HFFc6 (cell line): Measurements from ENCODE around the gene WDPCP. TPM values are rescaled to one million over a fixed set of nuclear protein-coding genes. Genes with fewer than 3 reads are reported as not detected.

ENCODE experiments used
- DNase-seq: peaks from one replicate; pipeline ENCODE4 v3.0.0-alpha.2; 2018
- H3K27ac Mint-ChIP-seq: 2 replicates; pipeline ENCODE4 v1.8.0; 2020; ENCODE audit warnings: mild to moderate bottlenecking, mixed read lengths
- H3K27me3 Mint-ChIP-seq: 2 replicates; pipeline ENCODE4 v1.8.0; 2021; ENCODE audit warnings: mild to moderate bottlenecking, moderate library complexity, mixed read lengths; ENCODE audit not compliant: insufficient read depth
- H3K36me3 Mint-ChIP-seq: 2 replicates; pipeline ENCODE4 v1.8.0; 2021; ENCODE audit warnings: low read depth, mixed read lengths
- H3K4me1 Mint-ChIP-seq: 2 replicates; pipeline ENCODE4 v1.8.0; 2020; ENCODE audit warnings: low read depth, mixed read lengths
- H3K4me3 Mint-ChIP-seq: 2 replicates; pipeline ENCODE4 v1.8.0; 2020; ENCODE audit warnings: mild to moderate bottlenecking, moderate library complexity, mixed read lengths
- H3K9me3 Mint-ChIP-seq: 2 replicates; pipeline ENCODE4 v1.8.0; 2020; ENCODE audit warnings: mild to moderate bottlenecking, mixed read lengths
- CTCF ChIP-seq: fragments of 200-600 bp; sonication (generic); IDR thresholded peaks from 2 replicates; pipeline ENCODE4 v1.5.0; 2021; ENCODE audit warnings: antibody characterized with exemption, mild to moderate bottlenecking
- total RNA-seq, 6 experiments: library from RNA; stranded (reverse); fragmentation: NEBNext Ultra II Directional; extraction: Animal tissue kit (Norgen Biotek cat#: 25700); gene quantifications; 2 replicates in 1 of 6; 3 replicates in 5 of 6; pipeline ENCODE4 v1.2.3, GENCODE V29; 2021

WDPCP gene
- total RNA-seq, 6 experiments from 2014 or later, result 3.0 to 5.9 (median 4.6) TPM

- no peak for DNase-seq
These were observed 34.5 kb upstream of the WDPCP start for GRCh38 chr2:63622751-63623150.

DNA sequence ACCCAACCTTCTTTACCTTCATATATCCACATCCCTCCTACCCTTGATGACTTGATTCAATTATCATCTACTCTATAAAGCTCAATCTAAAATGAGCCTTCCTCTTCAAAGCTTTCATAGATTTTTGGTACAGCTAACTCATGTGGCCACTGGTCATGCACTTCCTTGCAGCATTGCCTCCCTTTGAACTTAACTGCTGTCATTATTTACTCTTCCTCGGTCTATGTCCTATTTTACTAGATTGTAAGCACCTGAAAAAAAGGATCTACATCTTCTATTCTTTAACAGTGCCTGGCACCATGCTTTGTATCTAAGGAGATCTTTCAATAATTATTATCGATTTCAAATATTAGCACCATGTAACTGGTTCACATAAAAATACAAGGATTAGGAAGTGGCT, 31.1 kb upstream of the WDPCP start:
- no peak for TF ChIP-seq CTCF
- Mint-ChIP-seq H3K4me3 (no peak overlapping the region), H3K4me1 (peaks cover 18% of the 10 kb centered on the region), H3K36me3 (no peaks in the 10 kb centered on the region), H3K27ac (no peak overlapping the region), H3K9me3 (no peaks in the 10 kb centered on the region), H3K27me3 (peaks cover 3% of the 10 kb centered on the region)
- DNase-seq, result no peak

More at GRCh38 chr2:63622751-63623150, 34.5 kb upstream of the WDPCP start:
- no peaks in the 10 kb centered on the region for H3K36me3 Mint-ChIP-seq
- peaks cover 6% of the 10 kb centered on the region for H3K27me3 Mint-ChIP-seq
- TF ChIP-seq CTCF, result no peak
- no peak overlapping the region for H3K4me3 Mint-ChIP-seq
- no peak overlapping the region for H3K27ac Mint-ChIP-seq
- no peaks in the 10 kb centered on the region for H3K4me1 Mint-ChIP-seq
- no peaks in the 10 kb centered on the region for H3K9me3 Mint-ChIP-seq

- H3K27me3 Mint-ChIP-seq, result peaks cover 3% of the 10 kb centered on the region
- H3K4me3 Mint-ChIP-seq, result no peak overlapping the region
- no peak for DNase-seq
- no peak for TF ChIP-seq CTCF
- no peaks in the 10 kb centered on the region for H3K9me3 Mint-ChIP-seq
- H3K4me1 Mint-ChIP-seq, result peaks cover 37% of the 10 kb centered on the region
- no peaks in the 10 kb centered on the region for H3K36me3 Mint-ChIP-seq
- H3K27ac Mint-ChIP-seq, result no peak overlapping the region
These were observed 29.1 kb upstream of the WDPCP start for GRCh38 chr2:63617366-63617765.

DNA sequence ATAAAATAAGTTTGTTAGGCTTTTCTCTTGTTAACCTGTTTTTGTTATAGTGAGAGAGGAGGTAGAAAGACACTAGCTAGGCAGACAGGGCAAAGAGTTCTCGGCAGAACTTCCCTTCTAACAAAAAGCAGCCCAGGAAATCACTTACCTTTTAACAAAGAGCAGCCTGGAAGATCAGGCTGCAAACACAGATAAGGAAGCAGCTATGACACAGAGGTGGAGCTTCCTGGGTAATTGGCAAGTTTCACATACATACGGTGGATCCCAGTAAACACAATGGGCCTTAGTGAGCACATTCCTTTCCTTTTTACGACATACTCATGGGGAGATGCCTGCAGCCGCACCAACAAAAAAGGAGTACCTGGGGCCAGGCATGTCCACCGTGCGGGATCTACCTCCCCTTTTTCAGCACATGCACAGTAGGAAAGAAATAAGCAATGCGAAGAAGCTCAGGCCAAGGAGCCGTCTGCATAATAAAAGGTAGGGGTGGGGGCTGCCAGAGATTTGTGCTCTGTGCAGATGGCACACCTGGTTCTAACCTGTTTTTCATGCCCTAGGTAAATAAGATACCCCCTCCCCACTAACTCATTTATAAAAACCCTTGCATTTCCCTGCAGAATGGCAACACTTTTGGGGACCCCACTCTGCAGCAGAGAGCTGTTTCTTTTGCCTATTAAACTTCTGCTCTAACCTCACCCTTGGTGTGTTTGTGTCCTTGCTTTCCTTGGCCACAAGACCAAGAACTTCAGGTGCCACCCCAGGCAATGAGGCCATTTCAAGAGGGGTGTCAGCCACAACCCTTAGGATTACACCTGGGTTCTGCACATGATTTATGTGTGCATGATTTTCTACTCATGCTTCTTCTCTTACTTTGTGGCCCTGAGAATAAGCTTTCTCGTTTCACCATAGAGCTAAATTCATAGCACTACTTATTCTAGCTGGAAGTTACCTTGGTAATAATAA, 27.0 kb upstream of the WDPCP start:
- H3K9me3 Mint-ChIP-seq, result no peaks in the 10 kb centered on the region
- H3K4me3 Mint-ChIP-seq, result peak overlapping the region; percentile 73
- peak; percentile 56 for DNase-seq

DNA sequence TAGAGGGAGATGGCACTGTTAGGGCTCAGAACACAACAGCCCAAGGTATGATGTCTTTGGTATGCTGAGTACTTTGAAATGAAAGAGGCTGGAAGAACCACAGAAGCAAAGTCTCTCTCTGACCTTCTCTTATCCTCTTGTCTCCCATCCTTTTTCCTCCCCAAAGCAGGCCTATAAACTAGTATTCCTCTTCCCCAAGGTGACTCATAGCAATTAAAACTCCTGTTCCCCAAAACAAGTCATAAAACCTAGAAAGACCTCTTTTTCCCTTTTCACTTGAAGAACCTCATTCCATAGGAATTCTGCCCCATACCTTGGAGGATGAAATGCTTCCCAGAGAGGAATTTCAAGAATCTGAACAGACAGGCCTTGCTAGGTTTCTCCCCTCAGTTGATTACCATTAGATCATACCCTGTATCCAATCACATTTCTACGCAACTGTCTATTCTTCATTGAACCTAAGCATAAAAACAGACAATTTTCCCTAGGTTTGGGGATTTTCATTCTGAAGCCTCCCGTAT, 26.2 kb upstream of the WDPCP start:
- Mint-ChIP-seq H3K36me3 (no peaks in the 10 kb centered on the region), H3K9me3 (no peaks in the 10 kb centered on the region), H3K4me3 (peak overlapping the region; percentile 73), H3K27ac (peak overlapping the region; percentile 76), H3K27me3 (no peaks in the 10 kb centered on the region; the same call in 1 of the 2 replicates), H3K4me1 (peaks cover 38% of the 10 kb centered on the region)
- DNase-seq, result peak; percentile 77
- TF ChIP-seq CTCF, result no peak

More for the DNA sequence above, 27.0 kb upstream of the WDPCP start:
- Mint-ChIP-seq H3K36me3 (no peaks in the 10 kb centered on the region), H3K27me3 (no peaks in the 10 kb centered on the region; the same call in 1 of the 2 replicates), H3K4me1 (peaks cover 38% of the 10 kb centered on the region), H3K27ac (peak overlapping the region; percentile 76)
- no peak for TF ChIP-seq CTCF
